Mononuclear cell (primary cell): ENCODE results near the gene FLACC1. TPM values are rescaled to one million over a fixed set of nuclear protein-coding genes. Genes with fewer than 3 reads are reported as not detected.

Source experiments
- total RNA-seq: library from RNA; depleted of rRNA; stranded (reverse); fragments of >200 nt; gene quantifications from one replicate; pipeline ENCODE4 v1.2.3, GENCODE V29; 2012

Gene FLACC1
- total RNA-seq, 1 donor = 9.6 TPM

Other genes starting within 250 kb of the FLACC1 start
- gene CFLAR, start 241.2 kb downstream of the FLACC1 start, total RNA-seq = 376 TPM
- gene CASP10, start 174.2 kb downstream of the FLACC1 start, total RNA-seq = 29.7 TPM
- 129 TPM for gene CASP8, start 96.8 kb downstream of the FLACC1 start, total RNA-seq
- gene TRAK2, start 94.1 kb upstream of the FLACC1 start, total RNA-seq = 34.3 TPM
- 17.8 TPM for gene STRADB, start 94.4 kb upstream of the FLACC1 start, total RNA-seq